ENCODE measurements around the gene CHD6.
A peak's percentile ranks its signal among the peaks of the same experiment; 100 is the strongest.

The CHD6 gene

DNA sequence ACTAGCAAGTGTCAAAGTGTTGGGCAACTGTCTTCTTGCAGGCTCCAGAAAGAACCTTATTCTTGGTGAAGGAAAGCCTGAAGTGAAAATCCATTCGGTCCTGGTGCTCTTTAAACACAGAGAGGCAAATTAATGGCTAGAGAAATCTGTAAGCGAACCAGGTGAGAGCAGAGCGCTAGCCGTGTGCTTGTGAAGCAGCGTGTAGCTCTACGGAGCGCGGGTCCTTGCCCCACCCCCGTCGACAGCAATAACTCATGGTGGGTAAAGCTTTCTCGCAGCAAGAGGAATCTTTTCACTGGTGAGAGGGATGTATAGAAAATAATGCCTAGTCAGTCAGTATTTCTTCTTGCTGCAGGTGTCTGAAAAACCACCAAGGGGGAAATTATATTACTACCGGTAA, 214.6 kb downstream of the CHD6 start:
- TF ChIP-seq, protein P1, sequence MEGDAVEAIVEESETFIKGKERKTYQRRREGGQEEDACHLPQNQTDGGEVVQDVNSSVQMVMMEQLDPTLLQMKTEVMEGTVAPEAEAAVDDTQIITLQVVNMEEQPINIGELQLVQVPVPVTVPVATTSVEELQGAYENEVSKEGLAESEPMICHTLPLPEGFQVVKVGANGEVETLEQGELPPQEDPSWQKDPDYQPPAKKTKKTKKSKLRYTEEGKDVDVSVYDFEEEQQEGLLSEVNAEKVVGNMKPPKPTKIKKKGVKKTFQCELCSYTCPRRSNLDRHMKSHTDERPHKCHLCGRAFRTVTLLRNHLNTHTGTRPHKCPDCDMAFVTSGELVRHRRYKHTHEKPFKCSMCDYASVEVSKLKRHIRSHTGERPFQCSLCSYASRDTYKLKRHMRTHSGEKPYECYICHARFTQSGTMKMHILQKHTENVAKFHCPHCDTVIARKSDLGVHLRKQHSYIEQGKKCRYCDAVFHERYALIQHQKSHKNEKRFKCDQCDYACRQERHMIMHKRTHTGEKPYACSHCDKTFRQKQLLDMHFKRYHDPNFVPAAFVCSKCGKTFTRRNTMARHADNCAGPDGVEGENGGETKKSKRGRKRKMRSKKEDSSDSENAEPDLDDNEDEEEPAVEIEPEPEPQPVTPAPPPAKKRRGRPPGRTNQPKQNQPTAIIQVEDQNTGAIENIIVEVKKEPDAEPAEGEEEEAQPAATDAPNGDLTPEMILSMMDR (conservative IDR thresholded peaks at IDR 0.05), result no peak
- TF ChIP-seq ZFX (IDR thresholded peaks at IDR 0.05), result no peak
- no peak overlapping the region for H3K27ac ChIP-seq

DNA sequence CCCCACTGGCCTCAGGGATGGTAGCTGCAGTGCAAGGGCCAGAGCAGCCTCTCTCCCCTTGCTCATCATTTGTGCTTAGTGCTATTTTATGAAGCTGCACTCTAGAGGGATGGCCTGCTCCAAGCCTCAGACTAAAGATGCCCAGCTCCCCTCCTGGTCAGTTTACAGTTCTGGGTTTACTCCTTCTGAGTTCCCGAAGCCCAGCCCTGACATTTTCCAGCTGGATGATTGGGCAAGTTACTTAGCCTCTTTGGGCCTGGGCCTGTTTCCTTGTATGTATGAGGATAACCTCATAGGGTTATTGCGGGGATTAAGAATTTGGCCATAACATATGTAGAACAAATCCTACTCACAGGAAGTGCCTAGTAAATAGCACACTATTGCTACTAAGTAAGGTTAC, 219.8 kb downstream of the CHD6 start:
- no peak overlapping the region for H3K27ac ChIP-seq
- no peak for TF ChIP-seq ZFX (IDR thresholded peaks at IDR 0.05)
- TF ChIP-seq, protein P1 (conservative IDR thresholded peaks at IDR 0.05), result no peak

DNA sequence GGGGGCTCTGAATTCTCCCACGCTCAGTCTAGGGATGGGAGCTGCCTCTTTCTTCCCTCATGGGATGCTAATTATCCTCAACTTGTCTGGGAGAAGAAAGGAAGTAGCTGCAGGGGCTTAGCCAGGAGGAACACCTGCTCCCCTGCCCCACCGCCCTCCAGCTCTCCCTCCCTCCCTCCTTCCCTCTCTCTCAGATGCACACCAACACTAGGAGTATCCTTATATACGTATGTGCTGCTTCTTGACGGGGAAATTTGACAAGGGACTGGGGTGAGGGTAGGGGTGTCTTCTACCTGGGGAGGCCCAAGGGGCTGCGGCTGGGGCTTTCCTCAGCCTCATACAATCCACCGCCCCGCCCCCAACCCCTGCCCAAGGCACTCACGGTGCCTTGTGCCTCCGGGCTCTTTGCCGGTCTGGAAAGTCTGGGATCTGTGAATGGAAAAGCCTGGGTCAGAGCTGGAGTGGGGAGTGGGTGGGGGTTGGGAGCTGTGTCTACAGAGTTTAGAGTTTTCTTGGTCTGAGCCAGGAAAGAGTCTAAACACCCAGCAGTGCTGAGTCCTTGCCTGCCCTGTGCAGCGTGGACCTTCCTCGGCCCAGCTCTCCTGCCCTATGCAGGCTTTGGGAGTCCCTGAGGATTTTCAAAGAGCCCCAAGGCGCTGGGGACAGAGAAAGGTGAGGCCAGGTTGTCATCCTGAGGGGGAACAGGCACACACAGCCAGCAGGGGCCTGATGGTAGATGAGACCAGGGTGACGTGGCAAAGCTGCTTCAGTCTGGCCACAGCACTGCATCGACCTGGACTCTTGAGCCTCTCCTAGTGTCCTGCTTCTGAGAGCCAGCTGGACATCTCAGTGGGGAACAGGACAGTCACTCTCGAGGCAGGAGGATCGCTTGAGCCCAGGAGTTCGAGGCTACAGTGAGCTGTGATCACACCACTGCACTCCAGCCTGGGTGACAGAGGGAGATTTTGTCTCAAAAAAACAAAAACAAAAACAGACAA, 222.2 kb downstream of the CHD6 start:
- TF ChIP-seq, protein P1 (conservative IDR thresholded peaks at IDR 0.05), result no peak
- no peak for TF ChIP-seq ZFX (IDR thresholded peaks at IDR 0.05)
- no peak overlapping the region for H3K27ac ChIP-seq

DNA sequence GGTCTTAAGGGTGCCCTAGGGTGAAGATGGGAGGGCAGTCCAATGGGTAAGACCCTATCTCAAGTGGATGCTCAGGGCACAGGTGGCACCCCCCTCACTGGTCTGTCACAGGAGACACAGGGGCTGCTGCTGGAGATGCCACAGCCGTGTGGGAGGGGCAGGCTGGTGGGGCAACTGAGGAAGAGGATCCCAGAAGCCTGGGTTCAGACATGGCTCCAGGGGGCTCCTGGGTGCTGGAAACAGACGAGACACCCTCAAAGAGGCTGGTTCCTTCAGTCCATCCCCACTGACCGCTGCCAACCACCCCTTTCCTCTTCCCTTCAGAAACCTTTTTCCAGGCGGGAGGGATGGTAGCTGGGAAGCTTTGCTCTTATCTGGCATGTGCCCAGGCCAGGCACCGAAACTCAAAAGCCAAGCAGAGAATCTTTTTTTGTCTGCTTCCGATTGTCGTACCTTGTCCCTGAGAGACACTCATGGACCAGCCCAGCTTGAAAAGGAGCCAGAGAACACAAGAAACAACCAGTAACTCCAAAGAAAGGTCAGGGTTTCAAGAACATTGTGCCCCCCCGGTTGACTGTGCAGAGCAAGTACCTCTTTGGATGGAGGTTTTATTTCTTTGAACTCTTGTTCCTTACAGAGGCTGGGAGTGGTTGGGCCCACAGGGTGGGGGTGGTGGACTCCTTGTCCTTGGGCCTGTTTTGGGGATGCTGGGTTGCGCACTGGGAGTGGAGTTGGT, 223.1 kb downstream of the CHD6 start:
- TF ChIP-seq, protein P1 (conservative IDR thresholded peaks at IDR 0.05), result no peak
- no peak for TF ChIP-seq ZFX (IDR thresholded peaks at IDR 0.05)
- H3K27ac ChIP-seq, result no peak overlapping the region

DNA sequence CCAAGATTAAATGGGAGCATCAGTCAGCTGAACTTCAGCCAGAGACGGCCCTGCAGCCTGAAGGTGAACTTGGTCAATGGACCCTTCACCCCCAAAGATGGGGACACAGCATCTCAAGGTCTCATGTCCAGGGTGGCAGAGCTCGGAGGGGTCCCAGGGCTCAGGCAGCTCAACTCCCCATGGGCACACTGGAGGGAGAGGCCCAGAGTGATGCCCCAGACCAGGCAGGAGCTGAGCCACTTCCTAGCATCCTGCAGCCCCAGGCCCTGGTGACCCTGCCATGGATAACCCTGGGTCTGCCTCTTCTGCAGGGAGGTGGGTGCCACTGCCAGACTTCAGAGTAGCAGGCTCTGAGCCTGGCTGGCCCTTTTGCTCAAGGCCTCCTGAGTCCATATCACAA, 224.1 kb downstream of the CHD6 start:
- no peak overlapping the region for H3K27ac ChIP-seq
- TF ChIP-seq ZFX (IDR thresholded peaks at IDR 0.05), result no peak
- TF ChIP-seq, protein P1 (conservative IDR thresholded peaks at IDR 0.05), result no peak

DNA sequence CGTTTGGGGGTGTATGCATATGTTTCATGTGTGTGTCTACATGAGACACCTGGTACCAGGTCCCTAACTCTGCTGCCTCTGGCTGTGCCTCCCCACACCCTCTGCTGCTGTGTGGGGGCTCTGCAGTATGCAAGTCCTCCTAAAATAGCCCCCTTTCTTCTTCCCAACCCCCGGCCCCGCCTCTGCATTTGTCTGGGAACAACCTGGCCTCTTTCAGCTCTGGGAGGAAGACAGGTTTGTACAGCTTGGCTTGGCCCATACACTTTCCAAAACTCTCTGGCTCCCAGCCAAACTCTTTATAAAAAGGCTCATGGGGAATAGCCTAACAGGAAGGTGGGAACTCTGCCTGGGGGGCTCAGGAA, 224.5 kb downstream of the CHD6 start:
- H3K27ac ChIP-seq, result peak overlapping the region; percentile 38; the same call in 1 of the 2 replicates
- no peak for TF ChIP-seq ZFX (IDR thresholded peaks at IDR 0.05)
- TF ChIP-seq, protein P1 (conservative IDR thresholded peaks at IDR 0.05), result no peak

Measured in C4-2B (cell line).